H1 (cell line): Measurements from ENCODE around the gene ZNF18. TPM values are rescaled to one million over a fixed set of nuclear protein-coding genes. Genes with fewer than 3 reads are reported as not detected.

Source experiments
- JUND ChIP-seq: IDR thresholded peaks from 2 replicates; pipeline ENCODE4 v1.6.1; 2011; ENCODE audit warnings: mild to moderate bottlenecking, improper control_type of control experiment, low read length
- polyA plus RNA-seq, 7 experiments: library from polyadenylated mRNA; depleted of rRNA in 3 of 7; stranded (reverse) in 5 of 7; unstranded in 2 of 7; fragments of >200 nt in 5 of 7; fragments of 200-250 nt in 2 of 7; gene quantifications; 1 replicate in 5 of 7; 2 replicates in 1 of 7; 4 replicates in 1 of 7; pipeline versions ENCODE4 v1.2.1 to v1.2.3, GENCODE V29; 2011 to 2013; ENCODE audit warnings: missing spikeins in 2 of 7, mixed read lengths in 2 of 7
- total RNA-seq: library from RNA; stranded (reverse); fragmentation: NEBNext Ultra II Directional; extraction: Animal tissue kit (Norgen Biotek cat#: 25700); gene quantifications from 2 replicates; pipeline ENCODE4 v1.2.1, GENCODE V29; 2021
- TF ChIP-seq, protein P1 (sequence below): fragments of 300-600 bp; sonication (generic); IDR thresholded peaks from 2 replicates; pipeline ENCODE4 v1.7.1; 2012; ENCODE audit warnings: low read length, moderate library complexity, mild to moderate bottlenecking, inconsistent platforms; ENCODE audit not compliant: insufficient replicate concordance

Gene ZNF18
- total and polyA plus RNA-seq, 2 of the 8 experiments (the other 6 are each of a cell fraction or from before 2014, with no cell fraction given), result 3.0 to 9.9 TPM

GRCh38 chr17:12028611-12029010 lies 31.3 kb upstream of the ZNF18 start (continued):
- TF ChIP-seq, protein P1, sequence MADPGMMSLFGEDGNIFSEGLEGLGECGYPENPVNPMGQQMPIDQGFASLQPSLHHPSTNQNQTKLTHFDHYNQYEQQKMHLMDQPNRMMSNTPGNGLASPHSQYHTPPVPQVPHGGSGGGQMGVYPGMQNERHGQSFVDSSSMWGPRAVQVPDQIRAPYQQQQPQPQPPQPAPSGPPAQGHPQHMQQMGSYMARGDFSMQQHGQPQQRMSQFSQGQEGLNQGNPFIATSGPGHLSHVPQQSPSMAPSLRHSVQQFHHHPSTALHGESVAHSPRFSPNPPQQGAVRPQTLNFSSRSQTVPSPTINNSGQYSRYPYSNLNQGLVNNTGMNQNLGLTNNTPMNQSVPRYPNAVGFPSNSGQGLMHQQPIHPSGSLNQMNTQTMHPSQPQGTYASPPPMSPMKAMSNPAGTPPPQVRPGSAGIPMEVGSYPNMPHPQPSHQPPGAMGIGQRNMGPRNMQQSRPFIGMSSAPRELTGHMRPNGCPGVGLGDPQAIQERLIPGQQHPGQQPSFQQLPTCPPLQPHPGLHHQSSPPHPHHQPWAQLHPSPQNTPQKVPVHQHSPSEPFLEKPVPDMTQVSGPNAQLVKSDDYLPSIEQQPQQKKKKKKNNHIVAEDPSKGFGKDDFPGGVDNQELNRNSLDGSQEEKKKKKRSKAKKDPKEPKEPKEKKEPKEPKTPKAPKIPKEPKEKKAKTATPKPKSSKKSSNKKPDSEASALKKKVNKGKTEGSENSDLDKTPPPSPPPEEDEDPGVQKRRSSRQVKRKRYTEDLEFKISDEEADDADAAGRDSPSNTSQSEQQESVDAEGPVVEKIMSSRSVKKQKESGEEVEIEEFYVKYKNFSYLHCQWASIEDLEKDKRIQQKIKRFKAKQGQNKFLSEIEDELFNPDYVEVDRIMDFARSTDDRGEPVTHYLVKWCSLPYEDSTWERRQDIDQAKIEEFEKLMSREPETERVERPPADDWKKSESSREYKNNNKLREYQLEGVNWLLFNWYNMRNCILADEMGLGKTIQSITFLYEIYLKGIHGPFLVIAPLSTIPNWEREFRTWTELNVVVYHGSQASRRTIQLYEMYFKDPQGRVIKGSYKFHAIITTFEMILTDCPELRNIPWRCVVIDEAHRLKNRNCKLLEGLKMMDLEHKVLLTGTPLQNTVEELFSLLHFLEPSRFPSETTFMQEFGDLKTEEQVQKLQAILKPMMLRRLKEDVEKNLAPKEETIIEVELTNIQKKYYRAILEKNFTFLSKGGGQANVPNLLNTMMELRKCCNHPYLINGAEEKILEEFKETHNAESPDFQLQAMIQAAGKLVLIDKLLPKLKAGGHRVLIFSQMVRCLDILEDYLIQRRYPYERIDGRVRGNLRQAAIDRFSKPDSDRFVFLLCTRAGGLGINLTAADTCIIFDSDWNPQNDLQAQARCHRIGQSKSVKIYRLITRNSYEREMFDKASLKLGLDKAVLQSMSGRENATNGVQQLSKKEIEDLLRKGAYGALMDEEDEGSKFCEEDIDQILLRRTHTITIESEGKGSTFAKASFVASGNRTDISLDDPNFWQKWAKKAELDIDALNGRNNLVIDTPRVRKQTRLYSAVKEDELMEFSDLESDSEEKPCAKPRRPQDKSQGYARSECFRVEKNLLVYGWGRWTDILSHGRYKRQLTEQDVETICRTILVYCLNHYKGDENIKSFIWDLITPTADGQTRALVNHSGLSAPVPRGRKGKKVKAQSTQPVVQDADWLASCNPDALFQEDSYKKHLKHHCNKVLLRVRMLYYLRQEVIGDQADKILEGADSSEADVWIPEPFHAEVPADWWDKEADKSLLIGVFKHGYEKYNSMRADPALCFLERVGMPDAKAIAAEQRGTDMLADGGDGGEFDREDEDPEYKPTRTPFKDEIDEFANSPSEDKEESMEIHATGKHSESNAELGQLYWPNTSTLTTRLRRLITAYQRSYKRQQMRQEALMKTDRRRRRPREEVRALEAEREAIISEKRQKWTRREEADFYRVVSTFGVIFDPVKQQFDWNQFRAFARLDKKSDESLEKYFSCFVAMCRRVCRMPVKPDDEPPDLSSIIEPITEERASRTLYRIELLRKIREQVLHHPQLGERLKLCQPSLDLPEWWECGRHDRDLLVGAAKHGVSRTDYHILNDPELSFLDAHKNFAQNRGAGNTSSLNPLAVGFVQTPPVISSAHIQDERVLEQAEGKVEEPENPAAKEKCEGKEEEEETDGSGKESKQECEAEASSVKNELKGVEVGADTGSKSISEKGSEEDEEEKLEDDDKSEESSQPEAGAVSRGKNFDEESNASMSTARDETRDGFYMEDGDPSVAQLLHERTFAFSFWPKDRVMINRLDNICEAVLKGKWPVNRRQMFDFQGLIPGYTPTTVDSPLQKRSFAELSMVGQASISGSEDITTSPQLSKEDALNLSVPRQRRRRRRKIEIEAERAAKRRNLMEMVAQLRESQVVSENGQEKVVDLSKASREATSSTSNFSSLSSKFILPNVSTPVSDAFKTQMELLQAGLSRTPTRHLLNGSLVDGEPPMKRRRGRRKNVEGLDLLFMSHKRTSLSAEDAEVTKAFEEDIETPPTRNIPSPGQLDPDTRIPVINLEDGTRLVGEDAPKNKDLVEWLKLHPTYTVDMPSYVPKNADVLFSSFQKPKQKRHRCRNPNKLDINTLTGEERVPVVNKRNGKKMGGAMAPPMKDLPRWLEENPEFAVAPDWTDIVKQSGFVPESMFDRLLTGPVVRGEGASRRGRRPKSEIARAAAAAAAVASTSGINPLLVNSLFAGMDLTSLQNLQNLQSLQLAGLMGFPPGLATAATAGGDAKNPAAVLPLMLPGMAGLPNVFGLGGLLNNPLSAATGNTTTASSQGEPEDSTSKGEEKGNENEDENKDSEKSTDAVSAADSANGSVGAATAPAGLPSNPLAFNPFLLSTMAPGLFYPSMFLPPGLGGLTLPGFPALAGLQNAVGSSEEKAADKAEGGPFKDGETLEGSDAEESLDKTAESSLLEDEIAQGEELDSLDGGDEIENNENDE, result no peak
- TF ChIP-seq JUND, result no peak
